ENCODE measurements around the gene CNTN5.

The CNTN5 gene

GRCh38 chr11:99531468-99531867, 510.7 kb downstream of the CNTN5 start:
- DNase-seq = no peak

DNA sequence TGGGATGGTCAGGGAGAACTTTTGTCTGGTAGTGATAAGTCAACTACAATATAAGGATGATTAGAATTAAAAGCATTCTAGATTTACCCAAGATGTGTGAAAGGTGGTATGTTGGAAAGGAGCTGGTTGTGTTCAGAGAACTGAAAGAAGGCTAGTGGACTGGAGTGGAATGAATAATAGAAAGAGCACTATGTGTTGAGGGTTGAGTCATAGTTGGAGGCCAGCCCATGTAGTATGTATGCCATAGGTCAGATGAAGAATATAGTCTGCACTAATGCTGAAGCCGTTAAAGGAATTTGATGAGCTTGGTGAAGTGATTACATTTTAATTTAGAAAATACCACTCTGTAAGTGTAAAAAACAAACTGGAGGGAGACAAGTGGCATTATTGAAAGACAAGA, 514.1 kb downstream of the CNTN5 start:
- DNase-seq = no peak

DNA sequence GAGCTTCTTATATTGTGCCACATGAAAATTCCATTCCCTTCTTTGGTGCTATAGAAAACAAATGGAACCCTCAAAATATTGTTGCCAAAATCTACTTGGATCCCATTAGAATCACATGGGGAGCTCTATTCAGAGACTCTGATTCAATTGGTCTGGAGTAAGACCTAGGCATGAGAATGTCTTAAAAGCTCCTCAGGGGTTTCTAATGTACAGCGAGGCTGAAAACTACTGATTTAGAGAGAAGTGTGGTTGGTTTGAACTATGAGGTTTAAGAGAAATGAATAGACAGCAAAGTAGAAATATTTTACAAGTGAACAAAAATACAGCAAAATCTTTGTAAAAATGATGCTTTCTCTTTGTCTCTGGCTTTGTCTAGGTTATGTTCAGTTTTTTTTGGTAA, 514.7 kb downstream of the CNTN5 start:
- DNase-seq = no peak

- DNase-seq = no peak
Observed at GRCh38 chr11:99535819-99536218, 515.1 kb downstream of the CNTN5 start.

DNA sequence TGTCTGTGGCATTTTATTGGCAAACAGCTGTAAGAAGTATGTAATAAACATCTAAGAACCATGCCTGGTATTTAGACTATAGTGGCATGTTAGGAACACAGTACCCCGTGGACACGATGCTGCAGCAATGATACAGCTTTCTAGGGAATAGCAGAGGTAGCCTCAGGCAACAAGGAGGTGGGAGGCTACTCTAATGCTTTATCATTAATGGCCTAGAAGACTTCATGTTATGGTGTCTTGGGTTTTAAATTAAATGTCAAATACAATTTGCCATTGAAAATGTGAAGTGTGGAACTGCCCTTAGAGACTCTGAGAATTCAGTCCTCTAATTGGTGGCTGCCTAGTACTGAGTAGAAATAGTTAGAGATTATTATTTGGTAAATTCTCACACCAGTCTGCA, 516.9 kb downstream of the CNTN5 start:
- no peak for DNase-seq

GRCh38 chr11:99545616-99546015, 524.9 kb downstream of the CNTN5 start:
- no peak for DNase-seq

GRCh38 chr11:99548264-99548663, 527.5 kb downstream of the CNTN5 start:
- no peak for DNase-seq

- DNase-seq = no peak
Observed at GRCh38 chr11:99554232-99554903, 533.6 kb downstream of the CNTN5 start.

- no peak for DNase-seq
Observed at GRCh38 chr11:99555486-99555885, 534.7 kb downstream of the CNTN5 start.

DNA sequence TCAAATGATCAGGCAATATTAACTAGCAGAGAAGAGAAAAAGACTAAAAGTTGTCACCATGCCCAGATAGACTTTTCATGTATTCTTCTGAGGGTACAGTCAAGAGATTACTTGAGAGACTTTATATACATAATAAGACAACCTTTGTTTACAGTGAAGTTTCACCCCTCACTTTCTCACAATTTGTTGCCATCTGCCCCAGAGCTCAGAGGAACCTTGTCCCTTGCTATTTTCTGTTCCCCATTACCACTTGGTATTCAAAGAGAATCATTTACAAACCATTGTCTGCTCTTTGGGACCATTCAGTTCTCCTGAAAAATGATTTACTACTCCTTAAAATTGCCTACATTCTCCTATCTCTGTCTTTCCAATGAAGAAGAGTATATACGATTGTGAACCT, 544.6 kb downstream of the CNTN5 start:
- DNase-seq = no peak

- DNase-seq = no peak
Observed at GRCh38 chr11:99567334-99567956, 546.7 kb downstream of the CNTN5 start.

DNA sequence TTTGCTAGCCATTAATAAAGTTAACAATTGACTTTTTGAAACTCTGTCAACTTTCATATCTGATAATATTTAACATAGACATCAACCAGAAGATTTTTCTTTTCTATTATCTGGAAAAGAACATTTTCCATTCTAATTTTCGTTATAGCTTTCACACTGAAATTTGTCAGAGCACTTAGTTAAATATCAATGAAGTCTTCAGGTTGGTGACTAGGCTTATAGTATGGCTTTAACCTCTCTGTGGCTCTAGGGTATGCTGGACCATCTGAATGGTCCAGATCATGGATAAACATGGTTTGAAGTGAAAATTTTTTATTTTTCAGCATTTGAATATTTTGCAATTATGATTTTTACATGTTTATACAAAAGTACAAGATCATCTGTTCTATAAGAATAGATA, 548.1 kb downstream of the CNTN5 start:
- DNase-seq = no peak

GRCh38 chr11:99571094-99571493, 550.3 kb downstream of the CNTN5 start:
- no peak for DNase-seq

- no peak for DNase-seq
Observed at GRCh38 chr11:99584830-99585229, 564.1 kb downstream of the CNTN5 start.

DNA sequence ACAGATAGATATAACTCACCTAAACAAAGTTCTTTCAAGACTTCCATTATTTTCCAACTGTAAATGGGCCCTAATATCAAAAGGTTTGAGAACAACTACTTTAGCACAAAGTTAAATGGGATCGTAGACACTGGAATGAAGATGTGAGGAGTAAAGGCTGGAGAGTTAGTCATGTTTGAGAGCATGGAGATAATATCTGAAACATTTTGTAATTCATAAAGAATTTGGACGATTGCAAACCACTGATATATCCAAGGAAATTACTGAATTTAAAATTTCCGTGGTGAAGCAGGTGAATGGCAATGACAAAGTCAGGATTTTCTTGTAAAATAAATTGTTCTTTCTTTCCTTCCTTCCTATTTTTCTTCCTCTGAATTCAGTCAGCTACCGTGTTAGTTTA, 564.9 kb downstream of the CNTN5 start:
- DNase-seq = no peak

DNA sequence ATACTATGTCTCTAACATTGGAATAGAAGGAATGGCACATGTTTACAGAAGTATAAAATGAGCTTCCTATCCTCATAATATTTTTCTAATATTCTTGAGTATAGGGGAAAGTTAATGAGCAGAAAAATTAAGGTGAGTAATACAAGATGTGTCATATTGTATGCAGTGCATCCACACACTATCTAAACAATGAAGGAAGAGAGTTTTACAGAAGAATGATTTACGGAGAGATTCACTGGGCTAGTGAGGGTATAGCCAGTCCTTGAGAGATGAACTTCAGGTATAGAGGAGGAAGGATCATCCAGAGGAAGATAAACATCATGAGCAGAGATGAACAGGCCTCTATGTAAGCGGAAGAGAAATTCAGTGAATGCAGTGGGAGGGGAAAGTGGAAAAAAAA, 569.0 kb downstream of the CNTN5 start:
- no peak for DNase-seq

DNA sequence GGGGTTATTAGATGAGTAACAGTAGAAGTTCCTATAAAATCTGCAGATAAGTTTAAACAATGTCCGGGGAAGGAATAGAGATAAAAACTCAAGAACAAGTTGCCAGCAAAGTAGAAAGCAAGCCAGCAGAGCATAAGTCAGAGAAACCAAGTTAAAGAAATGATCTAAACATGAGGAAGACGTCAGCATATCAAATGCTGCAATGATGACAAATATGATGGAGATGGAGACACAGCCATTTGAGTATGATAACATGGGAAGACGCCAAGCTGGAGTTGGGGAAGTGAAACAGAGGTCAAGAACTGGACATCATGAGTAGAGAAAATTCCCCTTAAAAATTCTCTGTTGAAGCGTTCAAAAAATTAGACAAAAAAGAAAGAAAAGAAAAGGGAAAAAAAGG, 571.5 kb downstream of the CNTN5 start:
- no peak for DNase-seq

- no peak for DNase-seq
Observed at GRCh38 chr11:99593197-99593596, 572.4 kb downstream of the CNTN5 start.

GRCh38 chr11:99601179-99601578, 580.4 kb downstream of the CNTN5 start:
- no peak for DNase-seq

- no peak for DNase-seq
Observed at GRCh38 chr11:99614352-99614751, 593.6 kb downstream of the CNTN5 start.

DNA sequence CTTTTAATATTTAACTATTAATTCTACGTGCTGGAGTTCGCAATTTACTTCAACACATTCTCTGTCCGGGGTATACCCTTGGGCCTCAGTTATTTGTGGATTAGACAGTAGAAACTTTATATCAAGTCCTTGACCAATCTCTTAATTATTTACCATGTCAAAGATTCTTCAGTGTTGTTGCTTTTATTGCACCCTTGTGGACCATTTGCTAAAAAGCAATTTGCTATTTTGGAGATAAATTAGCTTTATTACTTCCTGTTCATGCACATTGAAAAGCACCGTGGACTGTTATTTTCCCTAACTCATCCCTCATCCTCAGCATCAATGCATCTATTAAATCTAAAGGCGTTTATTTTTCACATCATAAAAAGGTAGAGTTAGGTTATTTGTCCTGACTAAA, 609.9 kb downstream of the CNTN5 start:
- no peak for DNase-seq

- no peak for DNase-seq
Observed at GRCh38 chr11:99631618-99632017, 610.9 kb downstream of the CNTN5 start.

DNA sequence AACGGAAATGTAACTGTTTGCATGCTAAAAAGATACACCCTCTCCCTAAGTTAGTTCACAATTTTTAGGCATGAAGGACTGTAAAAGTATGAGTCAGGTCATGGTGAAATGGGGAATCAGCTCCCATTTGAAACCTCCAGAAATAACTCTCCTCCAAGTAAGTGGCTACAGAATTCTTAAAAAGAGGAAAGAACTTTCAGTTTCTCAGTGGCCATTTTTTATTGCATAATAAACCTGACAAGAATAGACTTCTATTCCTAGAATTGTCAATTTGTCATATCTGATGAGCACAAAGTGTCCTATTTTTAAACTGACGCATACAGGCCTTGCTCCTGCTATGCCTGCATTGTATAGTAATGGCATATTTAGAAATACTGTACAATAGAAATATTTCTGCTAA, 612.2 kb downstream of the CNTN5 start:
- no peak for DNase-seq

DNA sequence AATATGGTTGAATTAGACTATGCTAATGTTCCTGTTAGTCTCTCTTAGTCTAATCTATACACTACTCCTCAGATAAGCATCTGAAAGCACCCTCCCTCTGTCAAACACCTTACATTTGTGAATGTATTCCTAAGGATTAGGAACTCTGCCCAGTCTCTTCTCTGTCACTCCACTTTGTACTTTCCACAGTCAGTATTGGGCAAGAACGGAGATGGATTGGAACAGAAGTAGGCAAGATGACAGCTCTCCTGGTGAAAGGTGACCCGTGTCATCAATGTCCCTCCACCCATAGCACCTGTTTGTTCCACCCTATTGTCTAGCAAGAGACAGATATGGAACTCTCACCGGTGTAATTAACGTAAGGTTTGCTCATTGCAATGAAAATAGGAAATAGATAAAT, 613.8 kb downstream of the CNTN5 start:
- no peak for DNase-seq

- no peak for DNase-seq
Observed at GRCh38 chr11:99638073-99638553, 617.4 kb downstream of the CNTN5 start.
